Epithelial cell of proximal tubule (primary cell): ENCODE data around the gene ZNF318. TPM values are rescaled to one million over a fixed set of nuclear protein-coding genes. Genes with fewer than 3 reads are reported as not detected.

ENCODE experiments used
- DNase-seq: peaks from one replicate; pipeline ENCODE4 v3.0.0-alpha.2; 2011; ENCODE audit warnings: low read depth
- H3K4me3 ChIP-seq: 2 replicates; pipeline ENCODE4 v1.5.1; 2011; ENCODE audit warnings: low read depth, mild to moderate bottlenecking, low read length
- total RNA-seq: library from RNA; depleted of rRNA; stranded (reverse); fragments of >200 nt; gene quantifications from 2 replicates; pipeline ENCODE4 v1.2.3, GENCODE V29; 2015
- TF ChIP-seq, protein P1 (sequence below): conservative IDR thresholded peaks from 2 replicates; pipeline ENCODE4 v1.5.1; 2012; ENCODE audit warnings: low read depth, mild to moderate bottlenecking, low read length

ZNF318 gene
- total RNA-seq, 1 donor from 2014 or later = 7.7 TPM

DNA sequence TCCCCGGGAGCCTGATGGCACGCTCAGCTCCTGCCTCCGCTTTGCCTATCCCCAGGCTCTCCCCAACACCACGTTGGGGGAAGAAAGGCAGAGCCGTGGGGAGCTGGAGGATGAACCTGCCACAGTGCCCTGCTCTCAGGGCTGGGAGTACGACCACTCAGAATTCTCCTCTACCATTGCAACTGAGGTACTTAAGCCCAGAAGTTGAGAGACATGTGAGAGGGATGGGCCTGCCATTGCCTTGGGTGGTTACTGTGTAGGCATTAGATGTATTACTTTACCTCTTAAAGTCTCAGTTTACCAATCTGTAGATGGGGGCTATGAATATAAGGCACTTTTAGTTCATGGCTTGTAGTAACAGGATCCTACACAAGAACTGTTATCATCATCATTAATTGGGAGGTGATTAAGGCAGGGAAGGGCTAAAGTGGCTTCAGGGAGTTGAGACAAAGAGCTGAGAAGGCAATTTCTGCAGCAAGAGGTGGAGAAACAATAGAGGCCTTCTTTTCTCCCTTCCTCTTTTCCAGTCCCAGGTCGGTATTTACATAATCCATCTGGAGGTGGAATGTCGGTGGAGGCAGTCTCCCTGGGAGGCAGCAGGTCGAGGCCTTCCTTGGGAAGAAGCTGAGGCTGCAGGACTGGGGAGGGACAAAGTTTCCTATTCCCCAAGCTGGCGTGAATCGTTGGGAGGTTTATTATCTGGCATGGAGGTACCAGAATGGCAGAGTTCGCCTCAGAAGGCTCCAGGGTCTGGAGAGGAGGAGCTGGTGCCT, 70.7 kb downstream of the ZNF318 start:
- H3K4me3 ChIP-seq = no peak overlapping the region
- DNase-seq = no peak
- TF ChIP-seq, protein P1, sequence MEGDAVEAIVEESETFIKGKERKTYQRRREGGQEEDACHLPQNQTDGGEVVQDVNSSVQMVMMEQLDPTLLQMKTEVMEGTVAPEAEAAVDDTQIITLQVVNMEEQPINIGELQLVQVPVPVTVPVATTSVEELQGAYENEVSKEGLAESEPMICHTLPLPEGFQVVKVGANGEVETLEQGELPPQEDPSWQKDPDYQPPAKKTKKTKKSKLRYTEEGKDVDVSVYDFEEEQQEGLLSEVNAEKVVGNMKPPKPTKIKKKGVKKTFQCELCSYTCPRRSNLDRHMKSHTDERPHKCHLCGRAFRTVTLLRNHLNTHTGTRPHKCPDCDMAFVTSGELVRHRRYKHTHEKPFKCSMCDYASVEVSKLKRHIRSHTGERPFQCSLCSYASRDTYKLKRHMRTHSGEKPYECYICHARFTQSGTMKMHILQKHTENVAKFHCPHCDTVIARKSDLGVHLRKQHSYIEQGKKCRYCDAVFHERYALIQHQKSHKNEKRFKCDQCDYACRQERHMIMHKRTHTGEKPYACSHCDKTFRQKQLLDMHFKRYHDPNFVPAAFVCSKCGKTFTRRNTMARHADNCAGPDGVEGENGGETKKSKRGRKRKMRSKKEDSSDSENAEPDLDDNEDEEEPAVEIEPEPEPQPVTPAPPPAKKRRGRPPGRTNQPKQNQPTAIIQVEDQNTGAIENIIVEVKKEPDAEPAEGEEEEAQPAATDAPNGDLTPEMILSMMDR = no peak

DNA sequence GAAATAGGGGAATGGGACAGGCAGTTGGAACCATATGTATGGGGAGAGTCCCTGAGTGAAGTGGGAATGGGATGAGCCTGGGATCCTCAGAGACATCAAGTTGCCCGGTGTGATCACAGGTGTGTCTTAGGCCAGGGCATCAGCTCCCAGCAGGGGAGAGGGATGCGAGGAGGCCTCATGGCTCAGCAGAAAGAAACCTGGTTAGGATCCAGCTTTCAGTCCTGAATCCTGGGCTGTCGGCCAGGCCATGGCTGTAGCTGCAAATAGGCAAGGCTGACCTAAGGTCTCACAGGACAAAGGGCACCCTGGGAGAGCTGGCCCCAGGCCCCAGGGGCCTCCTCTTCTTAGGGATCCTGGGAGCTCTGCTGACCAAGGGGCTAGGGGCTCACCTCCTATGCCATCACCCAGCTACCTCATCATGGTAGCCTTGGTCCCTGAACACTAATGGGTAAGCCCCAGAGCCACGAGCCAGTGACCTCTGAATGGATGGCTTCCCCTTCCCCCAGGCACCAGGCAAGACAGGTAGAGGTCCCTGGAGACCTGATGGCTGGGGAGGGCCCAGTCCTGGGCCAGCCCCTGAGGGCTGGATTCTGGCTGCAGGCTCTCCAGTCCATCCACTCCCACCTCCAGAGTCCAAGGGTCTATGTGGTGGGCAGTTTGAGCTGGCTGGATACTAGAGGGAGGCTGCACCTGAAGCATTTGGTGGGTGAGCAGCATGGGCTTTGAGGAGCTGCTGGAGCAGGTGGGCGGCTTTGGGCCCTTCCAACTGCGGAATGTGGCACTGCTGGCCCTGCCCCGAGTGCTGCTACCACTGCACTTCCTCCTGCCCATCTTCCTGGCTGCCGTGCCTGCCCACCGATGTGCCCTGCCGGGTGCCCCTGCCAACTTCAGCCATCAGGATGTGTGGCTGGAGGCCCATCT, 71.5 kb downstream of the ZNF318 start, which contains the start of gene SLC22A7:
Gene SLC22A7, plus strand, starts transcription at position 617 of the 921 bp plus-strand sequence. Its CDS starts 99 bp downstream, at position 716.
- no peak for DNase-seq
- TF ChIP-seq, protein P1 = no peak
- no peak within 1 kb of the TSS for H3K4me3 ChIP-seq

DNA sequence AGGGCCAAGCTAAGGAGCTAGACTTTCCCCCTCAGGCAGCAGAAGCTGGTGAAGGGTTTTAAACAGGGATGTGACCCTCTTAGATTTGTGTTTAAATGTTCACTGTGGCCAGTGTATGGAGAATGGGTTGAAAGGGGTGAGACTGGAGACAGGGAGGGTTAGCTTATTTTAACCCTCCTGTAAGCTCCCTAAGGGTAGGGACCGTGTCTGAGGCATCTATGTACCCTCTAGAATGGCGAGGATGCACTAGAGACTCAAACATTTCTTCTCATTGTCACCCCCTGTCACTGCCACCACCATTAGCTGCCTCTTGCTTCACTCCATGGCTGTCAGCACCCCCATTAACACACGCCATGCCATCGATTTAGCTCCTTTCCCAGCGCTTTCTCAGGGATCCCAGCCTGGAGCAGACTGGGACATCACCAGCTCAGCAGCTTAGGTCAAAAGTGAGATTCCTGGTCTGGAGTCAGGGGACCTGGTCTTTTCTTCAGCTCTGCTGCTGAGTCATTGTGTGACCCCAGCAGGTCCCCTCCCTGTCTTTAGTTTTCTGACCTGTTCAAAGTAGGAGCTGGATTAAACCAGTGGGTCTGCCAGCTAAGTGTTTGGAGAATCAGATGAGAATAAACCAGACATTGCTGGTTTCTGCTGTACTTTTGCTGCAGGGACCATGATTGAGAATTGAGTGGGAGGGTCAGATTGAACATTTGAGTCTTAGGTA, 72.5 kb downstream of the ZNF318 start:
- TF ChIP-seq, protein P1 = no peak
- H3K4me3 ChIP-seq = no peak overlapping the region
- DNase-seq = no peak

DNA sequence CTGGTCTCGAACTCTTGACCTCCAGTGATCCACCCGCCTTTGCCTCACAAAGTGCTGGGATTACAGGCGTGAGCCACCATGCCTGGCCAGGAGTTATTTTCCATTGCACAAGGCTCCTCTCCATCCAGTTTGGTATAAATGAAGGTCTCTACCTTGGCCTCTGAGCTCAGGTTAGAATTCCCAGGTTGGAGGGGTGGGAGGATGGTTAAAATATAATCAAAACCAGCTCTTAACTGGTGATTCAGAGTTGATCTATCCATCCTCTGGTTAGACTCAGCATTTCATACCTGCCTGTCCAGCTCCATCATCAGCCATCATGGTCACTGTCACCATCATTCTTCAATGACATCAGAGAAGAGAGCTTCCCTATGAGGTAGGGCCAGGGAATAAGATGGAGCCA, 74.0 kb downstream of the ZNF318 start:
- no peak overlapping the region for H3K4me3 ChIP-seq
- DNase-seq = no peak
- TF ChIP-seq, protein P1 = no peak

DNA sequence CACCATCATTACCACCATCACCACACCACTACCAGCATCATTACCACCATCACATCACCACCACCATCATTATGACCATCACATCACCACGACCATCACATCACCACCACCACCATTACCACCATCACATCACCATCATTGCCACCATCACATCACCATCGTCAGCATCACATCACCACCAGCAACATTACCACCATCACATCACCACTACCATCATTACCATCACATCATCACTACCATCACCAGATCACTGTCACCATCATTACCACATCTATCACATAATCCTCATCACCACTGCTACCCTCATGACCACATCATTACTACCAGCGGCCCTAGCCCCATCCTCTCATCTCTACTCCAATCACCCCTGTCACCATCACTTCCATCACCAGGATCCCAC, 74.9 kb downstream of the ZNF318 start:
- H3K4me3 ChIP-seq = no peak overlapping the region
- TF ChIP-seq, protein P1 = no peak
- DNase-seq = no peak

DNA sequence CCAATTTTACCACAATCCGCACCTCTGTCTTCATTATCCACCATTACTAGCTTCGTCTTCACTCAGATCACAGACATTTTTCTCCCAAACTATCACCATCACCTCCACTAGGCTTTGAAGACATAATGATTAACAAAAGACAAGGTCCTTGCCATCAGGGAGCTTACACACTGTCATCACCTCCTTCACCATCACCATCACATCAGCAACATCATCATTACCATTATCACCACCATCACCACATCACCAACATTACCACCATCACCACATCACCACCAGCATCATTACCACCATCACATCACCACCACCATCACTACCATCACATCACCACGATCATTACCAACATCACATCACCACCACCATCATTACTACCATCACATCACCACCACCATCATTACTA, 75.7 kb downstream of the ZNF318 start:
- DNase-seq = no peak
- H3K4me3 ChIP-seq = no peak overlapping the region
- TF ChIP-seq, protein P1 = no peak
